Liver (tissue), 3 donors: Measurements from ENCODE around the gene PRSS56.

Experiments used
- JUND ChIP-seq, 2 donors: IDR thresholded peaks; 2 replicates each; pipeline ENCODE4 v1.6.1; 2016; ENCODE audit warnings: antibody characterized with exemption in 2 of 2
- MAX ChIP-seq: IDR thresholded peaks from 2 replicates; pipeline ENCODE4 v1.6.1; 2016; ENCODE audit warnings: antibody characterized with exemption
- RAD21 ChIP-seq, 2 donors: IDR thresholded peaks; 2 replicates each; pipeline ENCODE4 v1.6.1; 2016; ENCODE audit warnings: antibody characterized with exemption in 2 of 2, mild to moderate bottlenecking in 2 of 2
- RXRA ChIP-seq, 2 donors: IDR thresholded peaks; 2 replicates each; pipeline ENCODE4 v1.6.1; 2017 to 2018; ENCODE audit warnings: antibody characterized with exemption in 2 of 2, mild to moderate bottlenecking in 1 of 2
- SP1 ChIP-seq: IDR thresholded peaks from 2 replicates; pipeline ENCODE4 v1.6.1; 2018; ENCODE audit warnings: antibody characterized with exemption, mild to moderate bottlenecking
- YY1 ChIP-seq: IDR thresholded peaks from 2 replicates; pipeline ENCODE4 v1.6.1; 2016; ENCODE audit warnings: antibody characterized with exemption, mild to moderate bottlenecking
- TF ChIP-seq, protein P1 (sequence below): fragments of 150-350 bp; IDR thresholded peaks from 2 replicates; pipeline ENCODE4 v1.5.1; 2017; ENCODE audit warnings: improper control_type of control experiment, low read depth, low read length; ENCODE audit not compliant: missing input control
- TF ChIP-seq, protein P2 (sequence below): IDR thresholded peaks from 2 replicates; pipeline ENCODE4 v1.6.1; 2016; ENCODE audit warnings: antibody characterized with exemption
- TF ChIP-seq, protein P3 (sequence below): IDR thresholded peaks from 2 replicates; pipeline ENCODE4 v1.6.1; 2016; ENCODE audit warnings: antibody characterized with exemption, mild to moderate bottlenecking
- donor health status: healthy.
- donor health status: healthy.

- no peak for TF ChIP-seq YY1
- TF ChIP-seq, protein P1, sequence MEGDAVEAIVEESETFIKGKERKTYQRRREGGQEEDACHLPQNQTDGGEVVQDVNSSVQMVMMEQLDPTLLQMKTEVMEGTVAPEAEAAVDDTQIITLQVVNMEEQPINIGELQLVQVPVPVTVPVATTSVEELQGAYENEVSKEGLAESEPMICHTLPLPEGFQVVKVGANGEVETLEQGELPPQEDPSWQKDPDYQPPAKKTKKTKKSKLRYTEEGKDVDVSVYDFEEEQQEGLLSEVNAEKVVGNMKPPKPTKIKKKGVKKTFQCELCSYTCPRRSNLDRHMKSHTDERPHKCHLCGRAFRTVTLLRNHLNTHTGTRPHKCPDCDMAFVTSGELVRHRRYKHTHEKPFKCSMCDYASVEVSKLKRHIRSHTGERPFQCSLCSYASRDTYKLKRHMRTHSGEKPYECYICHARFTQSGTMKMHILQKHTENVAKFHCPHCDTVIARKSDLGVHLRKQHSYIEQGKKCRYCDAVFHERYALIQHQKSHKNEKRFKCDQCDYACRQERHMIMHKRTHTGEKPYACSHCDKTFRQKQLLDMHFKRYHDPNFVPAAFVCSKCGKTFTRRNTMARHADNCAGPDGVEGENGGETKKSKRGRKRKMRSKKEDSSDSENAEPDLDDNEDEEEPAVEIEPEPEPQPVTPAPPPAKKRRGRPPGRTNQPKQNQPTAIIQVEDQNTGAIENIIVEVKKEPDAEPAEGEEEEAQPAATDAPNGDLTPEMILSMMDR = no peak
- TF ChIP-seq SP1 = no peak
- TF ChIP-seq, protein P2, sequence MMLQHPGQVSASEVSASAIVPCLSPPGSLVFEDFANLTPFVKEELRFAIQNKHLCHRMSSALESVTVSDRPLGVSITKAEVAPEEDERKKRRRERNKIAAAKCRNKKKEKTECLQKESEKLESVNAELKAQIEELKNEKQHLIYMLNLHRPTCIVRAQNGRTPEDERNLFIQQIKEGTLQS = no peak
- TF ChIP-seq, protein P3, sequence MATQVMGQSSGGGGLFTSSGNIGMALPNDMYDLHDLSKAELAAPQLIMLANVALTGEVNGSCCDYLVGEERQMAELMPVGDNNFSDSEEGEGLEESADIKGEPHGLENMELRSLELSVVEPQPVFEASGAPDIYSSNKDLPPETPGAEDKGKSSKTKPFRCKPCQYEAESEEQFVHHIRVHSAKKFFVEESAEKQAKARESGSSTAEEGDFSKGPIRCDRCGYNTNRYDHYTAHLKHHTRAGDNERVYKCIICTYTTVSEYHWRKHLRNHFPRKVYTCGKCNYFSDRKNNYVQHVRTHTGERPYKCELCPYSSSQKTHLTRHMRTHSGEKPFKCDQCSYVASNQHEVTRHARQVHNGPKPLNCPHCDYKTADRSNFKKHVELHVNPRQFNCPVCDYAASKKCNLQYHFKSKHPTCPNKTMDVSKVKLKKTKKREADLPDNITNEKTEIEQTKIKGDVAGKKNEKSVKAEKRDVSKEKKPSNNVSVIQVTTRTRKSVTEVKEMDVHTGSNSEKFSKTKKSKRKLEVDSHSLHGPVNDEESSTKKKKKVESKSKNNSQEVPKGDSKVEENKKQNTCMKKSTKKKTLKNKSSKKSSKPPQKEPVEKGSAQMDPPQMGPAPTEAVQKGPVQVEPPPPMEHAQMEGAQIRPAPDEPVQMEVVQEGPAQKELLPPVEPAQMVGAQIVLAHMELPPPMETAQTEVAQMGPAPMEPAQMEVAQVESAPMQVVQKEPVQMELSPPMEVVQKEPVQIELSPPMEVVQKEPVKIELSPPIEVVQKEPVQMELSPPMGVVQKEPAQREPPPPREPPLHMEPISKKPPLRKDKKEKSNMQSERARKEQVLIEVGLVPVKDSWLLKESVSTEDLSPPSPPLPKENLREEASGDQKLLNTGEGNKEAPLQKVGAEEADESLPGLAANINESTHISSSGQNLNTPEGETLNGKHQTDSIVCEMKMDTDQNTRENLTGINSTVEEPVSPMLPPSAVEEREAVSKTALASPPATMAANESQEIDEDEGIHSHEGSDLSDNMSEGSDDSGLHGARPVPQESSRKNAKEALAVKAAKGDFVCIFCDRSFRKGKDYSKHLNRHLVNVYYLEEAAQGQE = no peak
- TF ChIP-seq RXRA (IDR thresholded peaks at IDR 0.05) = no peak
- TF ChIP-seq MAX = no peak
- TF ChIP-seq RAD21 (IDR thresholded peaks at IDR 0.05) = no peak
- no peak for TF ChIP-seq JUND (IDR thresholded peaks at IDR 0.05)
Observed at GRCh38 chr2:232493701-232494474, 26.3 kb upstream of the PRSS56 start.
